Small intestine (tissue), 7 donors: ENCODE results near the gene MBTD1. TPM values are rescaled to one million over a fixed set of nuclear protein-coding genes. Genes with fewer than 3 reads are reported as not detected.

Experiments used
- DNase-seq, 2 donors: peaks; one replicate each; pipeline versions ENCODE4 v3.0.0 to v3.0.0-alpha.2; 2013
- FAIRE-seq: peaks from 2 replicates; lab custom pipeline; 2012; peaks lifted over from hg19 to GRCh38; lab: Jason Lieb, UNC
- H3K27ac ChIP-seq, 3 donors: one replicate each; pipeline ENCODE4 v1.5.1; 2013; ENCODE audit warnings: low read length in 2 of 3, mild to moderate bottlenecking in 2 of 3, control low read depth in 1 of 3, inconsistent platforms in 1 of 3, low read depth in 1 of 3, moderate library complexity in 1 of 3
- H3K27me3 ChIP-seq, 3 donors: one replicate each; pipeline ENCODE4 v1.6.1; 2013; ENCODE audit warnings: low read length in 3 of 3, inconsistent platforms in 1 of 3; ENCODE audit not compliant: control insufficient read depth in 3 of 3, insufficient read depth in 3 of 3
- H3K36me3 ChIP-seq, 3 donors: one replicate each; pipeline ENCODE4 v1.6.1; 2013; ENCODE audit warnings: low read length in 3 of 3, inconsistent platforms in 1 of 3, low read depth in 1 of 3, mild to moderate bottlenecking in 1 of 3, moderate library complexity in 1 of 3; ENCODE audit not compliant: control insufficient read depth in 3 of 3, insufficient read depth in 2 of 3
- H3K4me1 ChIP-seq, 3 donors: one replicate each; pipeline ENCODE4 v1.6.1; 2013; ENCODE audit warnings: low read length in 2 of 3, inconsistent platforms in 1 of 3, low read depth in 1 of 3, mild to moderate bottlenecking in 1 of 3, moderate library complexity in 1 of 3; ENCODE audit not compliant: control insufficient read depth in 3 of 3, insufficient read depth in 2 of 3
- H3K4me3 ChIP-seq, 3 donors: one replicate each; pipeline ENCODE4 v1.5.1; 2013; ENCODE audit warnings: low read length in 3 of 3, control low read depth in 1 of 3, inconsistent platforms in 1 of 3, low read depth in 1 of 3, mild to moderate bottlenecking in 1 of 3, moderate library complexity in 1 of 3
- H3K9me3 ChIP-seq, 2 donors: one replicate each; pipeline ENCODE4 v1.6.1; 2013; ENCODE audit warnings: low read depth in 1 of 2, low read length in 1 of 2; ENCODE audit not compliant: control insufficient read depth in 2 of 2, insufficient read depth in 1 of 2
- WGBS, 3 donors: extraction: QIAGEN DNeasy Blood & Tissue Kit; methylation state at CpG; one replicate each; pipeline ENCODE4 v1.1.7; 2013; 5-methylcytosine and 5-hydroxymethylcytosine counted together
- polyA plus RNA-seq, 4 donors: library from polyadenylated mRNA; stranded (reverse) in 3 of 4; unstranded in 1 of 4; fragments of 200-250 nt in 3 of 4; fragments of 120-200 nt in 1 of 4; gene quantifications; one replicate each; pipeline versions ENCODE4 v1.2.1 to v1.2.3, GENCODE V29; 2013
- donor health status: healthy with polysubstance abuse.
- donor health status: control.
- donor health status: control.
- donor health status: Bipolar disorder and iron deficiency.
- donor health status: healthy.

MBTD1 gene
- polyA plus RNA-seq, 4 donors: 5.7 to 32.9 (median 7.3) TPM

DNA sequence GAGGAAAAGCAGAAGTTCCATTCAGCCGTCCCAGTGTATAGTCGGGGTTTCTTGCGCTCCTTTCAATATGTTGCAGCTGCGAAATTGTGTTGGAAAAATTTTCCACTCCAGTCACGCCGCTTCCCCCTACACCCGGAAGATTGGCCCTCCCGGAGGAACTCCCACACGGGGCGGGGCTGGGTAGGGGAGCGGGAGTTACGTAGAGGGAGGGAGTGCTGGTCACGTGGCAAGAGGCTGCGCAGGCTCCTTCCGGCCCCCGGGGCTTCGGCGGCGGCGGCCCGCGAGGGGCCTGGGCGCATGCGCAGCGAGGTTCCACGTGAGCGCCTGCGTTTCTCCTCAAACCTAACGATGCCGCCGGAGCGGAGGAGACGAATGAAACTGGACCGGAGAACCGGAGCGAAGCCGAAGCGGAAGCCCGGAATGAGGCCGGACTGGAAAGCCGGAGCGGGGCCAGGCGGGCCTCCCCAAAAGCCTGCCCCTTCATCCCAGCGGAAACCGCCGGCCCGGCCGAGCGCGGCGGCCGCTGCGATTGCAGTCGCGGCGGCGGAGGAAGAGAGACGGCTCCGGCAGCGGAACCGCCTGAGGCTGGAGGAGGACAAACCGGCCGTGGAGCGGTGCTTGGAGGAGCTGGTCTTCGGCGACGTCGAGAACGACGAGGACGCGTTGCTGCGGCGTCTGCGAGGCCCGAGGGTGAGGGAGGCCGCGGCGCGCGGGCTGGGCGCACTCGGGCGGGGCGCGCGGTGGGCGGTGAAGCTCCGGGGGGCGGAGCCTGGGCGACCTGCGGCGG lies 581 bp upstream of the MBTD1 start, which contains the start of gene UTP18:
Gene UTP18, plus strand, starts transcription at position 310 of the 787 bp plus-strand sequence. Its CDS starts 39 bp downstream, at position 349.
- peaks cover 0 to 14% (median 0%) of the 10 kb centered on the region in 3 donors for H3K36me3 ChIP-seq
- peak; percentile 98 for DNase-seq

DNA sequence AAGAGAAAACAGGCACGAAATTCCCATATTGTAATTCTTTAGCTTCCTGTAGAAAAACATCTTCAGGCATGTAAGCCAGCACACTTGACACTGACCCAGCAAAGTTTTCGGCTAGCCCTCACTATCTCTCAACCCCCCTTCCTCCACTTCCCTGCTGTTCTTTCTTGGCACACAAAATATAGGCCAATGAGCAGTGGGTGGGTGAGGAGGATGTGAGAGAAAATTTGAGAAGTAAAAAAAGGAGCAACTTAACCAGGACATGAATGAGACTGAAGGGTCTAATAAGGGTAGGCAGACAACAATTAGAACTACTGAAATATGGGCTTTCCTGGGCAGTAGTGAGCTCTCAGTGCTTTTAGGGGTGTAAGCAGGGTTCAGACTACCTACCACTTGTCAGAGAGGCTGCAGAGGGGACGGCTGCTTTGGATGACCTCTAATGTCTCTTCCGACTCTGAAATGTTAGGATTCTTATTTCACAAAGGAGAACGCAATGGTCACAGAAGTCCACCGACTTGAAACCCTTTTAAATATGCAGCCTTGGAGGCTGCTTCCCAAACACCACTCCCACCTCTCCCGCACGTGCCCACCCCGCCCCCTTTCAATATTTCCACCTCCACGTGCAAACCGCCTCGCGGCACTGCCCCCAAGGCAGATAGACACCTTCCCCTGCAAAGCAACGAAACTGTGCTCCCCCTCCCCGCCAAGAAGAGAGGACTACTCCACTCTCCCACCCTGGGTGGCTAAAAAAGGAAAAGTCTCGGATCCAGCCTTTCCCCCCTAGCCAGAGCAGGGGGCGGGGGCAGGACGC lies 889 bp downstream of the MBTD1 start:
- DNase-seq (peak; percentile 16 to 53), FAIRE-seq (no peak)
- H3K27me3 ChIP-seq: no peaks in the 10 kb centered on the region
- 2 to 3% (median 2%) methylated on average over 17 to 18 of the region's 18 CpGs for WGBS, 3 donors
- H3K27ac ChIP-seq: peak overlapping the region in 2 of 3 donors; percentile 93 to 99
- H3K9me3 ChIP-seq: no peaks in the 10 kb centered on the region
- H3K36me3 ChIP-seq: peaks cover 0 to 9% (median 0%) of the 10 kb centered on the region in 3 donors
- H3K4me3 ChIP-seq: peak overlapping the region; percentile 75 to 93 (median 79)
- H3K4me1 ChIP-seq: peaks cover 8 to 22% (median 8%) of the 10 kb centered on the region in 3 donors

More for the DNA sequence above, 581 bp upstream of the MBTD1 start, which contains the start of gene UTP18:
- Histone ChIP-seq H3K4me1 (peaks cover 8 to 22% (median 8%) of the 10 kb centered on the region in 3 donors), H3K4me3 (peak within 1 kb of the TSS; percentile 75 to 93 (median 79)), H3K9me3 (no peaks in the 10 kb centered on the region), H3K27me3 (no peaks in the 10 kb centered on the region), H3K27ac (peak within 1 kb of the TSS; percentile 93 to 99 (median 97))
- 0 to 1% (median 1%) methylated on average over 55 to 93 of the region's 93 CpGs for WGBS, 3 donors
- FAIRE-seq: no peak

DNA sequence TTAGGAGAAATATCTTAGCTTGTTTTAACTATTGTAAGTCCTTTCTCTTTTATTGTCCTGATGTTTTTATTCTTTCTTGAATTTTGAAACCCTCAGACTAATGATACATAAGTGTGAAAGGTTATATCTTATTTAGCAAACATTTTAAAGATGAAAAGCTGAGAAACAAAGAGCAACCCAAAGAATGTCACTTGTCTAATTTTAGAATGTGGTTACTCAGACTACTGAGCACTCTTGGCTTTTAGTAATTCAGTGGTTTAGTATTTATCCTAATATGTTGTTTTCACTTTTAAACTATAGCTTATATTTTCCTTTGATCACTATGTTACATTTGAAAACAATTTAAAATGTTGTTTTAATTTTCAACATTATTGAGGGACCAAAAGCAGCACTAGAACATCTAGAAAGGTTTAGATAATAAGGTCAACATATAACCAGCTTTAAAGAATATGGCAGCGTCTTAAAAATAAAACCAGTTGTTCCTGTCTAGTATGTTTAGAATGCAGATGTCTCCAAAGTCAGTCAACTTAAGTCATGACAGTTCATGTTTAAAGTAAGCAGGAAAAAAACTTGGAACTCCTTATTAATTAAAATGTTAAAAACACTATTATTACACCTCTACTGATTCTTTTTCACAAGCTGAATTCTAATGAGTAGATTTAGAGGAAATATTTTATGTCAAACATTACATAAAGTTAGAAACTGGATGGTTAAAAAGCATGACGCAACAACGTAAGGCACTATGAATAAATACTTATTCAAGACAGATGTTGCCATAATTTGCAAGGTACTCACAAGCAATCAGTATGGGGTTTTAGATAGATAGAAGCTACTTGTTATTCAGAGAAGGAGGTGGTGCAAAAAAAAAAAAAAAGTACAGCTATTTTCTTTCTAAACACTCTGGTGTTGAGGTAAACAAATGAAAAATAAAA lies 2.4 kb downstream of the MBTD1 start:
- H3K9me3 ChIP-seq: no peaks in the 10 kb centered on the region
- no peaks in the 10 kb centered on the region for H3K27me3 ChIP-seq
- FAIRE-seq (no peak), DNase-seq (no peak)
- no peak overlapping the region for H3K4me3 ChIP-seq
- WGBS, 3 donors: 66 to 78% (median 71%) methylated on average over 3 of the region's 3 CpGs
- no peak overlapping the region for H3K27ac ChIP-seq
- peaks cover 8 to 22% (median 8%) of the 10 kb centered on the region in 3 donors for H3K4me1 ChIP-seq
- H3K36me3 ChIP-seq: peaks cover 0 to 8% (median 0%) of the 10 kb centered on the region in 3 donors

DNA sequence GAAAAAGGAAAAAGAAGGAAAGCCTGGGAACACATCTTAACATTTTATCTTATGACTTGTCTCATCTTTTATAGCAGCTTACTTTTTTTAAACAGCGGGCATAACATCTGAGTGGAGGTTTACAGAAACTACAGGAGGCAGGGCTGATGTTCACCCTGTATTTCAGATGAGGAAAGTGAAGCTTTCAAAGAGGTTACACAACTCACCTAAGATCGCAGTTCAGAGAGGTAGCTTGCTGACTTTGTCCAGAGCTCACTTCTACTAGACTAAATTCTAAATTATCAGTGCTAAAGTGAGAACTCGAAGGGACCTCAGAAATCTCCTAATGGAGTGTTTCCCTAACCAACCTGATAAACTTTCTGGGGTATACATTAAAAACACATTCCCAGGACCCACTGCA lies 3.7 kb downstream of the MBTD1 start:
- peaks cover 0 to 3% of the 10 kb centered on the region in 2 donors for H3K9me3 ChIP-seq
- H3K27me3 ChIP-seq: no peaks in the 10 kb centered on the region
- WGBS, 3 donors: 19 to 63% (median 41%) methylated on average over 3 of the region's 3 CpGs
- peaks cover 4 to 15% (median 6%) of the 10 kb centered on the region in 3 donors for H3K4me1 ChIP-seq
- H3K4me3 ChIP-seq: no peak overlapping the region
- FAIRE-seq: no peak
- H3K27ac ChIP-seq: peak overlapping the region in 2 of 3 donors; percentile 14 to 53
- peaks cover 0 to 12% (median 0%) of the 10 kb centered on the region in 3 donors for H3K36me3 ChIP-seq
- peak in 1 of 2 donors; percentile 36 for DNase-seq

DNA sequence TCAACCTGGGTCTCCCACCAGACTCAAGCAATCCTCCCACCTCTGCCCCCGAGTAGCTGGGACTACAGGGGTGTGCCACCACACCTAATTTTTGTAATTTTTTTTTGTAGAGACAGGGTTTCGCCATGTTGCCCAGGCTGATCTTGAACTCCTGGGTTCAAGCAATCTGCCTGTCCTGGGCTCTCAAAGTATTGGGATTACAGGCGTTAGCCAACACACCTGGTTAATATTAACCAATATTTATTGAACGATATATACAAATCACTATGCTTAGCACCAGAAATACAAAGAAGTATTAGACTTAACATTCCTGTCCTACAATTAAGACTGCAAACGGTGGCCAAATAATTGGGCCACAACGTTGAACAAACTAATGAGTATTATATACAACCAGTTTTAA lies 4.2 kb downstream of the MBTD1 start:
- DNase-seq: peak; percentile 53 to 55
- peak overlapping the region in 1 of 3 donors; percentile 20 for H3K4me3 ChIP-seq
- H3K4me1 ChIP-seq: peaks cover 4 to 15% (median 6%) of the 10 kb centered on the region in 3 donors
- H3K36me3 ChIP-seq: peaks cover 0 to 12% (median 0%) of the 10 kb centered on the region in 3 donors
- no peaks in the 10 kb centered on the region for H3K27me3 ChIP-seq
- no peak for FAIRE-seq
- peaks cover 0 to 3% of the 10 kb centered on the region in 2 donors for H3K9me3 ChIP-seq
- WGBS, 3 donors: 19 to 67% (median 40%) methylated on average over 6 of the region's 6 CpGs
- peak overlapping the region in 1 of 3 donors; percentile 53 for H3K27ac ChIP-seq

DNA sequence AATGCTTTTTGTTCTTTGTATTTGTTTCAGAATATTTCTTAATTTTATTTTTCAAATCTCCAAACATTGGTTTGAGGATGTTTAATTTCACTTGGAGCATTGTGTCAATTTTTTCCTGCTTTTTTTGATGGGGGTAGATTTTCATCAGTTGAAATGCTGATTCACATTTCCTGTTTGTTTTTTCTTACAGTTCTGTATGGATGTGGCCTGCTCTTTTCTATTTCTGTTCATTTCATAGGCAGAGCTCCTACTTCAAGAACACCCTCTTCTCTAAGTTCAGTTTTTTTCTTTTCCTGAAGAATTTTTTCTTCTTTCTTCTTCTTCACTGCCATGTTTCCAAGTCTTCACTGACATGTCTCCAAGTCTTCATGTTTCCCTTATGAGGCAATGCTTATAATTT lies 8.8 kb downstream of the MBTD1 start:
- H3K4me3 ChIP-seq: no peak overlapping the region
- no peak for FAIRE-seq

DNA sequence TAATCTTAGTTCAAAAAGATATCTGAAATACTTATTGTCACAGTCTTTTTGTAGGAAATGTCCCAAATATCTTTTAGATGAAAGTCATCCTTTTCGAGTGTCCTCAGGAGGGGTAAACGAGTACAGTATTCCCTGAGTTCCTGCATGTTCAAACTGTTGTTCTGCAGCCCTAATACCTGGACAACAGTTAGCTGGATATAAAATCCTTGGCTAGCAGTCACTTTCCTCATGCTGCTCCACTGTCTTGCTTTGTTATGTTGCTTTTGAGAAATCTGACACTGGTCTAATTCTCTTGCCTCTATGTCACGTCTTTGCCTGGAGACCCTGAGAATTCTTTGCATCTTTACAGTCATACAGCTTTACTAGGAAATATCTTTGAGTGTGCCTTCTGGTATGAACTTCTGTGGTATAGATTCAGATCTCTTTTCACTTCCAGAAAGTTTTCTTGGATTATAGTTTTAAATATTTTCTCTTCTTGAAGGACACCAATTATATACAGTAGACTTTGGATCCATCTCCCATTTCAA lies 9.5 kb downstream of the MBTD1 start:
- H3K27ac ChIP-seq: no peak overlapping the region
- H3K9me3 ChIP-seq: peaks cover 0 to 3% of the 10 kb centered on the region in 2 donors
- WGBS, 3 donors: 96 to 98% (median 97%) methylated on average over 3 of the region's 3 CpGs
- H3K36me3 ChIP-seq: peaks cover 0 to 14% (median 0%) of the 10 kb centered on the region in 3 donors
- H3K4me3 ChIP-seq: no peak overlapping the region
- no peaks in the 10 kb centered on the region for H3K4me1 ChIP-seq
- FAIRE-seq (no peak), DNase-seq (no peak)
- H3K27me3 ChIP-seq: no peaks in the 10 kb centered on the region

More for the DNA sequence above, 8.8 kb downstream of the MBTD1 start:
- no peak overlapping the region for H3K27ac ChIP-seq
- H3K9me3 ChIP-seq: peaks cover 0 to 3% of the 10 kb centered on the region in 2 donors
- H3K36me3 ChIP-seq: peaks cover 0 to 17% (median 0%) of the 10 kb centered on the region in 3 donors
- peaks cover 0 to 3% (median 0%) of the 10 kb centered on the region in 3 donors for H3K4me1 ChIP-seq
- DNase-seq: no peak
- H3K27me3 ChIP-seq: no peaks in the 10 kb centered on the region
